HEK293 (cell line): Measurements from ENCODE around the gene PLGRKT.

Experiments
- CTCF ChIA-PET: fragments of 350-600 bp; formaldehyde crosslinking; extraction: SDS; loops from one replicate; lab custom pipeline; 2021; ENCODE audit warnings: antibody characterized with exemption; lab: Yijun Ruan, JAX
- POLR2A ChIA-PET: fragments of 300-600 bp; formaldehyde crosslinking; extraction: SDS; loops from one replicate; lab custom pipeline; 2020; ENCODE audit warnings: antibody characterized with exemption, inconsistent platforms; lab: Yijun Ruan, JAX
- H3K27ac ChIP-seq: fragments of 200-500 bp; sonication (Bioruptor generic); 2 replicates; pipeline ENCODE4 v1.5.1; 2014; ENCODE audit warnings: low read depth, low read length, control low read depth, inconsistent platforms; ENCODE audit errors: extremely low read depth
- H3K36me3 ChIP-seq, 2 experiments: fragments of 200-500 bp in 1 of 2; sonication (Bioruptor generic) in 1 of 2; 1 replicate in 1 of 2; 2 replicates in 1 of 2; pipeline ENCODE4 v1.5.1; 2014 to 2017; ENCODE audit warnings: inconsistent platforms in 2 of 2, low read length in 2 of 2; ENCODE audit not compliant: control insufficient read depth in 2 of 2, insufficient read depth in 1 of 2
- H3K4me1 ChIP-seq: fragments of 200-500 bp; sonication (Bioruptor generic); 2 replicates; pipeline ENCODE4 v1.5.1; 2014; ENCODE audit warnings: mild to moderate bottlenecking, low read length, inconsistent platforms; ENCODE audit not compliant: control insufficient read depth, insufficient read depth
- H3K4me3 ChIP-seq: 2 replicates; pipeline ENCODE4 v1.5.1; 2011; ENCODE audit warnings: low read depth, mild to moderate bottlenecking, control low read depth, low read length, moderate library complexity
- H3K9me3 ChIP-seq: fragments of 200-500 bp; sonication (Bioruptor generic); 2 replicates; pipeline ENCODE4 v1.5.1; 2014; ENCODE audit warnings: low read depth, low read length, inconsistent platforms; ENCODE audit not compliant: control insufficient read depth, insufficient read depth
- CTCF ChIP-seq: fragments of 450-650 bp; formaldehyde crosslinking; IDR thresholded peaks from 2 replicates; pipeline ENCODE4 v1.5.1; 2016; ENCODE audit warnings: missing biosample characterization, missing genetic modification characterization
- HOXD13 ChIP-seq: sonication (generic); formaldehyde crosslinking; IDR thresholded peaks from 2 replicates; pipeline ENCODE4 v1.8.0; 2022; ENCODE audit warnings: missing genetic modification reagents, borderline replicate concordance
- PATZ1 ChIP-seq: fragments of 450-650 bp; formaldehyde crosslinking; IDR thresholded peaks from 2 replicates; pipeline ENCODE4 v1.5.1; 2016; ENCODE audit warnings: missing biosample characterization, missing genetic modification characterization
- ZBTB1 ChIP-seq: fragments of 450-650 bp; formaldehyde crosslinking; IDR thresholded peaks from 2 replicates; pipeline ENCODE4 v1.5.1; 2016; ENCODE audit warnings: missing biosample characterization, missing genetic modification characterization
- ZNF112 ChIP-seq: fragments of 450-650 bp; formaldehyde crosslinking; IDR thresholded peaks from 2 replicates; pipeline ENCODE4 v1.5.0; 2017; ENCODE audit warnings: missing biosample characterization, missing genetic modification characterization
- ZNF146 ChIP-seq: fragments of 450-650 bp; formaldehyde crosslinking; IDR thresholded peaks from 2 replicates; pipeline ENCODE4 v1.5.1; 2016; ENCODE audit warnings: missing biosample characterization, missing genetic modification characterization
- ZNF157 ChIP-seq: fragments of 450-650 bp; formaldehyde crosslinking; IDR thresholded peaks from 2 replicates; pipeline ENCODE4 v1.5.1; 2016; ENCODE audit warnings: missing biosample characterization, missing genetic modification characterization
- ZNF221 ChIP-seq: fragments of 450-650 bp; formaldehyde crosslinking; IDR thresholded peaks from 2 replicates; pipeline ENCODE4 v1.5.1; 2017; ENCODE audit warnings: missing biosample characterization, missing genetic modification characterization, borderline replicate concordance
- ZNF350 ChIP-seq: fragments of 450-650 bp; formaldehyde crosslinking; IDR thresholded peaks from 2 replicates; pipeline ENCODE4 v1.5.0; 2017; ENCODE audit warnings: missing biosample characterization, mild to moderate bottlenecking, missing genetic modification characterization
- ZNF449 ChIP-seq: fragments of 450-650 bp; formaldehyde crosslinking; IDR thresholded peaks from 2 replicates; pipeline ENCODE4 v1.5.1; 2017; ENCODE audit warnings: missing biosample characterization, mild to moderate bottlenecking, missing genetic modification characterization, moderate library complexity
- ZNF555 ChIP-seq: fragments of 450-650 bp; formaldehyde crosslinking; conservative IDR thresholded peaks from 2 replicates; pipeline ENCODE4 v1.5.1; 2017; ENCODE audit warnings: missing biosample characterization, mild to moderate bottlenecking, missing genetic modification characterization, inconsistent platforms
- ZNF626 ChIP-seq: fragments of 450-650 bp; sonication (Bioruptor Pico); formaldehyde crosslinking; IDR thresholded peaks from 2 replicates; pipeline ENCODE4 v1.5.1; 2018; ENCODE audit warnings: missing biosample characterization, missing genetic modification characterization, inconsistent platforms
- ZNF629 ChIP-seq: fragments of 450-650 bp; formaldehyde crosslinking; IDR thresholded peaks from 2 replicates; pipeline ENCODE4 v1.5.1; 2017; ENCODE audit warnings: missing biosample characterization, missing genetic modification characterization
- ZNF645 ChIP-seq: fragments of 450-650 bp; formaldehyde crosslinking; IDR thresholded peaks from 2 replicates; pipeline ENCODE4; 2016; ENCODE audit warnings: missing biosample characterization, missing genetic modification characterization
- ZNF670 ChIP-seq: fragments of 450-650 bp; formaldehyde crosslinking; IDR thresholded peaks from 2 replicates; pipeline ENCODE4 v1.5.1; 2016; ENCODE audit warnings: missing biosample characterization, missing genetic modification characterization, low read depth
- ZNF776 ChIP-seq: fragments of 450-650 bp; formaldehyde crosslinking; IDR thresholded peaks from 2 replicates; pipeline ENCODE4 v1.5.0; 2017; ENCODE audit warnings: missing biosample characterization, missing genetic modification characterization, borderline replicate concordance
- ZNF791 ChIP-seq: fragments of 450-650 bp; formaldehyde crosslinking; IDR thresholded peaks from 2 replicates; pipeline ENCODE4 v1.5.1; 2016; ENCODE audit warnings: missing biosample characterization, missing genetic modification characterization
- TF ChIP-seq, protein P1 (sequence below): fragments of 450-650 bp; formaldehyde crosslinking; IDR thresholded peaks from 2 replicates; pipeline ENCODE4 v1.5.1; 2016; ENCODE audit warnings: missing biosample characterization, missing genetic modification characterization

The PLGRKT gene

GRCh38 chr9:5355226-5355625 is 82.5 kb downstream of the PLGRKT start:
- no peaks in the 10 kb centered on the region for H3K36me3 ChIP-seq
- no peaks in the 10 kb centered on the region for H3K4me1 ChIP-seq
- POLR2A ChIA-PET = no interaction called here
- TF ChIP-seq PATZ1 (tag by site-specific recombination) (no peak), HOXD13 (CRISPR knock-in tag) (no peak)
- TF ChIP-seq, all 188 proteins: peak for 0
- Histone ChIP-seq H3K27ac (no peak overlapping the region), H3K4me3 (no peak overlapping the region), H3K9me3 (no peaks in the 10 kb centered on the region)
- CTCF ChIA-PET = interaction anchor here (0.6 to 1.2 kb wide), 3 partner anchors 130 to 256 kb away, joined by 3 to 5 read pairs (median 3); no protein-coding TSS in a partner anchor

GRCh38 chr9:5354184-5354583 is 83.5 kb downstream of the PLGRKT start:
- no peak for TF ChIP-seq ZNF146 (tag by site-specific recombination)
- TF ChIP-seq ZNF555 (tag by site-specific recombination) = no peak
- no peak for TF ChIP-seq ZNF670 (tag by site-specific recombination)
- no peak for TF ChIP-seq ZNF645 (tag by site-specific recombination)
- TF ChIP-seq ZBTB1 (tag by site-specific recombination) = no peak
- TF ChIP-seq ZNF791 = no peak
- no peak for TF ChIP-seq ZNF112
- TF ChIP-seq ZNF776 = no peak
- TF ChIP-seq ZNF626 (tag by site-specific recombination) = no peak
- TF ChIP-seq CTCF = no peak
- no peak for TF ChIP-seq ZNF629 (tag by site-specific recombination)
- no peak for TF ChIP-seq ZNF157
- no peak for TF ChIP-seq ZNF221
- no peak for TF ChIP-seq ZNF350 (tag by site-specific recombination)
- no peak for TF ChIP-seq ZNF449
- TF ChIP-seq, protein P1, sequence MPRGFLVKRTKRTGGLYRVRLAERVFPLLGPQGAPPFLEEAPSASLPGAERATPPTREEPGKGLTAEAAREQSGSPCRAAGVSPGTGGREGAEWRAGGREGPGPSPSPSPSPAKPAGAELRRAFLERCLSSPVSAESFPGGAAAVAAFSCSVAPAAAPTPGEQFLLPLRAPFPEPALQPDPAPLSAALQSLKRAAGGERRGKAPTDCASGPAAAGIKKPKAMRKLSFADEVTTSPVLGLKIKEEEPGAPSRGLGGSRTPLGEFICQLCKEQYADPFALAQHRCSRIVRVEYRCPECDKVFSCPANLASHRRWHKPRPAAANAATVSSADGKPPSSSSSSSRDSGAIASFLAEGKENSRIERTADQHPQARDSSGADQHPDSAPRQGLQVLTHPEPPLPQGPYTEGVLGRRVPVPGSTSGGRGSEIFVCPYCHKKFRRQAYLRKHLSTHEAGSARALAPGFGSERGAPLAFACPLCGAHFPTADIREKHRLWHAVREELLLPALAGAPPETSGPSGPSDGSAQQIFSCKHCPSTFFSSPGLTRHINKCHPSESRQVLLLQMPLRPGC (tag by site-specific recombination) = no peak
- ChIA-PET CTCF (no interaction called here), POLR2A (no interaction called here)
- Histone ChIP-seq H3K27ac (no peak overlapping the region), H3K9me3 (no peaks in the 10 kb centered on the region), H3K36me3 (no peaks in the 10 kb centered on the region), H3K4me3 (no peak overlapping the region), H3K4me1 (no peaks in the 10 kb centered on the region)
